Mucosa of stomach (tissue), 1 donor: ENCODE data around the gene MXRA8.
"Not testable (repeated sequence)": the region's sequence is repeated elsewhere in the genome, so short reads cannot be mapped to it uniquely, and the experiment has no call there.

Experiments
- H3K27me3 ChIP-seq: one replicate; pipeline ENCODE4 v1.7.0; 2013; ENCODE audit warnings: mild to moderate bottlenecking, low read length; ENCODE audit not compliant: control insufficient read depth, insufficient read depth
- H3K36me3 ChIP-seq: one replicate; pipeline ENCODE4 v1.7.0; 2013; ENCODE audit warnings: low read length; ENCODE audit not compliant: control insufficient read depth, insufficient read depth
- H3K4me1 ChIP-seq: one replicate; pipeline ENCODE4 v1.7.0; 2013; ENCODE audit warnings: mild to moderate bottlenecking, low read length; ENCODE audit not compliant: control insufficient read depth, insufficient read depth
- H3K4me3 ChIP-seq: one replicate; pipeline ENCODE4 v1.7.0; 2013; ENCODE audit warnings: low read length
- H3K9ac ChIP-seq: one replicate; pipeline ENCODE4 v1.7.0; 2013; ENCODE audit warnings: mild to moderate bottlenecking, low read length, moderate library complexity
- H3K9me3 ChIP-seq: one replicate; pipeline ENCODE4 v1.7.0; 2013; ENCODE audit warnings: mild to moderate bottlenecking, low read length, moderate library complexity; ENCODE audit not compliant: control insufficient read depth
- donor health status: Pancreatic carcinoma.

The MXRA8 gene

DNA sequence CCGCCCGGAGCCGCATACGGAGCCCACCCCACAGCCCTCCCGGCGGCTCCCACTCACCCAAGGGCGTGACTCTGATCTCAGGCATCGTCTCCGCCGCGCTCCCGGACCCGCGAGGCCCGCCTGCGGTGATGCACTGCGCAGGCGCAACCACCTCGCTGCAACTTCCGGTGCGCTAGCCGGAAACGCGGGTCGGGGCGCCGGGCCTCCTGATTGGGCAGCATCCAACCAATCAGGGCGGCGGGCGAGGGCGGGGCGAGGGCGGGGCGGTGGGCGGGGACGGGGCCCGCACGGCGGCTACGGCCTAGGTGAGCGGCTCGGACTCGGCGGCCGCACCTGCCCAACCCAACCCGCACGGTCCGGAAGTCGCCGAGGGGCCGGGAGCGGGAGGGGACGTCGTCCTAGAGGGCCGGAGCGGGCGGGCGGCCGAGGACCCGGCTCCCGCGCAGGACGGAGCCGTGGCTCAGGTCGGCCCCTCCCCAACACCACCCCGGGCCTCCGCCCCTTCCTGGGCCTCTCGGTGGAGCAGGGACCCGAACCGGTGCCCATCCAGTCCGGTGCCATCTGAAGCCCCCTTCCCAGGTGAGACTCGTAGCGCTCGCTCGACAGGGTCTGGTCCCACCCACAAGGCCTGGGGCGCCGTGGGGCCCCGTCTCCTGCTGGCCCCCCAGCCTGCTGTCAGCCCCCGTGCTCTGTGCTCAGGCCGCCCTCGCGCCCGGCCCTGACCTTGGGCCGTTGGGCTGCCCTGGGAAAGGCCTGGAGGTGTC is 33.6 kb downstream of the MXRA8 start, which contains the start of the genes CPTP and INTS11:
TSS of gene CPTP (plus strand) at position 279 of the 764 bp plus-strand sequence. CDS start 2,109 bp downstream, outside the sequence.
TSS of gene INTS11 (minus strand) at position 137 of the 764 bp plus-strand sequence. CDS start at position 85, 52 bp downstream.
- H3K4me1 ChIP-seq, result peaks cover 31% of the 10 kb centered on the region

DNA sequence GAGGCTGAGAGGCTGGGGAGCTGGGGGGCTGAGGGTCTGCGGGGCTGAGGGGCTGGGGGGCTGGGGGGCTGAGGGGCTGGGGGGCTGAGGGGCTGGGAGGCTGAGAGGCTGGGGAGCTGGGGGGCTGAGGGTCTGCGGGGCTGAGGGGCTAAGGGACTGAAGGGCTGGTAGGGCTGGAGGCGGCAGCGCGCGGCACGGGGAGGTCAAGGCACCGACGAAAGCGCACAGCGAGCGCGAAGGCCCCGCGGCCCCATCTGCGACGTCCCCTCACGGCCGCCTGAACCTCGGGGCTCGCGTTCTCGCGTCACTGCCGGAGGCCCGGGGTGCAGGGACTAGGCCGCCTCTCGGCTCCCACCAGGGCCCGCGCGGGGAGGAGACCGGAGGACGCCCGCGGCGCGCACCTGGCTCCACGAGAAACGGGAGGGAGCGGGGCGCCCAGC is 34.3 kb downstream of the MXRA8 start:
- Histone ChIP-seq H3K36me3 (no peaks in the 10 kb centered on the region), H3K27me3 (no peaks in the 10 kb centered on the region), H3K4me1 (peaks cover 31% of the 10 kb centered on the region), H3K9me3 (no peaks in the 10 kb centered on the region), H3K9ac (peak overlapping the region; percentile 75), H3K4me3 (no peak overlapping the region)

More for the DNA sequence above, 33.6 kb downstream of the MXRA8 start, which contains the start of the genes CPTP and INTS11:
- peak within 1 kb of the TSS; percentile 84 for H3K9ac ChIP-seq
- H3K4me3 ChIP-seq, result peak within 1 kb of the TSS; percentile 71
- no peaks in the 10 kb centered on the region for H3K9me3 ChIP-seq
- H3K36me3 ChIP-seq, result no peaks in the 10 kb centered on the region
- H3K27me3 ChIP-seq, result no peaks in the 10 kb centered on the region

DNA sequence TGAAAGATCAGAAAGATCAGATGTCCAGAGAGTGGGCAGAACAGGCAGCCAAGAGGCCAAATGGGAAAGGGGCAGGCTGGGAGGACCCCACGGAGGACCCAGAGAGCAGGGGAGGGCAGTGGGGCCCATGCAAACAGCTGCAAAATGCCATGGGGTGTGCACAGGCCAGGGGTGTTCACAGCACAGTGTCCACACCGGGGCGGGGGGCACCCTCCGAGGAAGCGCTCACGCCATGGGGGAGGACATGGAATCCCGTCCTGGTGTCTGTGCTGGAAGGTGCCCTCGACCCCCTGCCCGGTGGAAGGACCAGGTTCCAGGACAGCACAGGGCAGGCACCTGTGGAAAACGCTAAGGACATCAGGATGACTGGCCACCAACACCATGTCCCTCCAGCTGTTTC is 35.4 kb downstream of the MXRA8 start:
- no peaks in the 10 kb centered on the region for H3K9me3 ChIP-seq
- H3K9ac ChIP-seq, result no peak overlapping the region
- H3K27me3 ChIP-seq, result no peaks in the 10 kb centered on the region
- H3K4me1 ChIP-seq, result peaks cover 39% of the 10 kb centered on the region
- no peaks in the 10 kb centered on the region for H3K36me3 ChIP-seq
- H3K4me3 ChIP-seq, result no peak overlapping the region

DNA sequence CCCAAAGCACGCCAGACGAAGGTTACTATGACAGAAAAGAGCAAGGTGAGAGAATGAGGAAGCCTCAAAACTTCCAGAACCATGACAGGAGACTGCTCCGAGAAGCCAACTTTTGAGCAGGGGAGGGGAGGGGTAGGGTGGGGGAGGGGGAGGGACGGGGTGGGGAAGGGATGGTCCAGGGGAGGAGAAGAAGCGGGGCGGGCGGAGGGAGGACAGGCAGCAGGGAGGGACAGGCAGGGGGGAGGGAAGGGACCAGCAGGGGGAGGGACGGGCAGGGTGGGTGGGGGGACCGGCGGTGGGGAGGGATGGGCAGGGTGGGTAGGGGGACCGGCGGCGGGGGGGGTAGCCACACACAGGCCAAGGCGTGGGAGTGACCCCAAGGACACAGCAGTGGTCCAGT is 35.9 kb downstream of the MXRA8 start:
- H3K4me3 ChIP-seq, result no peak overlapping the region
- H3K9me3 ChIP-seq, result no peaks in the 10 kb centered on the region
- no peaks in the 10 kb centered on the region for H3K36me3 ChIP-seq
- H3K27me3 ChIP-seq, result no peaks in the 10 kb centered on the region
- peaks cover 45% of the 10 kb centered on the region for H3K4me1 ChIP-seq
- no peak overlapping the region for H3K9ac ChIP-seq

DNA sequence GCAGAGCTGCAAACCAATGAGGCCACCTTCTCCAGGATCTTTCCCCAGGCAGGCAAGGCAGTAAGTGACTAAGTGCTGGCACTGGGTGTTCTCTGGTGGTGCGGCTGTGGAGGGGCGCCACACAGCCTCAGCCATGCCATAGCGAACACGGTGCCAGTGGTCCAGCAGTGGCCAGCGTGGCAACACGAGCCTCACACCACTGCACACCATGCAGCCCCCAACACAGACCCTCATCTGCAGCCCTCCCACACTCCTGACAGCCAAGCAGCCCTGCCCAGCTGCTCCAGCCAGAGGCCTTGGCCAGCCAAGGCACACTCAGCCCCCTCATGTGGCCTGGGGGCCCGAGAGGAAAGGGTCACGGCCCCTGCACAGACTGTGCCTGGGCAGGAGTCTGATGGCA is 36.9 kb downstream of the MXRA8 start:
- Histone ChIP-seq H3K27me3 (no peaks in the 10 kb centered on the region), H3K36me3 (no peaks in the 10 kb centered on the region), H3K9ac (no peak overlapping the region)

DNA sequence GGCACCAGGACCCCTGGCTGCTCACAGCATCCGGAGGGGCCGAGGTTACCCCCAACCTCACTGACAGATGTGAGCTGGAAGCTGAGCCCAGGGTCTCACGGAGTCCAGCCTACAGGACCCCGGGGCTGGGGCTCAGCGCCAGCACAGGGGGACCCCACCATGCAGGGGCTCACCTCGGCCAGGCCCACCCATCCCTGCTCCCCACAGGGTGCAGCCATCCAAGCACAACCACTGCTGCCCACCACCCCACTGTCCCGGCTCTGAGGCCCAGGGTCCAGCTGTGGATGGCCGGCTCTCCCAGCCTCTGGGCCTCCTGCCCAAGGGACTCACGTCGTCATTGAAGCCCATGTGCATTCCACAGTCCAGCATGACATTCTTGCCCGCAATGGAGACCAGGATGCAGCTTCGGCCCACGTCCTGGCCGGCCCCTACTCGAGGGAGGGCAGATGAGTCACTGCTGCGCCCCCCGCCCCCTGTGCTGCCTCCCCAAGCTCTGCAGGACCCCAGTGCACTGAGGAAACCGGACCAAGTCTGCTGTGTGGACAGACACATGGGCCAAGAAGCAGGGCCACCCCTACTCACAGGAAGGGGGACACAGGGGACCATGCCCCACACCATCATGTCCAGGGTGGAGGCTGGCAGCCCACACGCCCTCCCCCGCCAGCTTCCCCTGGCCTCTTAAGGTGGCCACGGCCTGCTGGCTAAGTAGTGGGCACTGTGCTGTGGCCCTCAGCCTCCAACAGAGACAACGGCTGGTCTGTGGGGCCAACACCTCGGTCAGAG is 37.5 kb downstream of the MXRA8 start:
- Histone ChIP-seq H3K4me3 (no peak overlapping the region), H3K9me3 (no peaks in the 10 kb centered on the region), H3K9ac (no peak overlapping the region), H3K36me3 (no peaks in the 10 kb centered on the region), H3K4me1 (peaks cover 40% of the 10 kb centered on the region), H3K27me3 (no peaks in the 10 kb centered on the region)

More for the DNA sequence above, 36.9 kb downstream of the MXRA8 start:
- Histone ChIP-seq H3K4me3 (no peak overlapping the region), H3K4me1 (peaks cover 46% of the 10 kb centered on the region), H3K9me3 (no peaks in the 10 kb centered on the region)

DNA sequence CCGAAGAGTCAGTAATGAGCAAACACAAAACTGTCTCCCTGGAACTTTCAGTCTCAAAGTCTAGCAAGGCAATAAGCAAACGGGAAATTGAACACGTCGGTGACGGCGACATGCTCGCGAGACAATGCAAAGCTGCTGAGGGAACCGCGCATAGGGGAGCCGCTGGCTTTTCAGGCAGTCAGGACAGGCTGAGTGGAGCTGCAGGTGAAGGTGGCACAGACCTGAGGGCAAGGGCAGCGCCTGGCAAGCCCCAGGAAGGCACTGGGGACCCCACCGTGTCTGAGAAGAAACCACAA is 38.8 kb downstream of the MXRA8 start:
- H3K9me3 ChIP-seq, result no peaks in the 10 kb centered on the region
- H3K4me3 ChIP-seq, result no peak overlapping the region
- H3K9ac ChIP-seq, result no peak overlapping the region
- no peaks in the 10 kb centered on the region for H3K27me3 ChIP-seq
- peaks cover 30% of the 10 kb centered on the region for H3K4me1 ChIP-seq
- no peaks in the 10 kb centered on the region for H3K36me3 ChIP-seq

DNA sequence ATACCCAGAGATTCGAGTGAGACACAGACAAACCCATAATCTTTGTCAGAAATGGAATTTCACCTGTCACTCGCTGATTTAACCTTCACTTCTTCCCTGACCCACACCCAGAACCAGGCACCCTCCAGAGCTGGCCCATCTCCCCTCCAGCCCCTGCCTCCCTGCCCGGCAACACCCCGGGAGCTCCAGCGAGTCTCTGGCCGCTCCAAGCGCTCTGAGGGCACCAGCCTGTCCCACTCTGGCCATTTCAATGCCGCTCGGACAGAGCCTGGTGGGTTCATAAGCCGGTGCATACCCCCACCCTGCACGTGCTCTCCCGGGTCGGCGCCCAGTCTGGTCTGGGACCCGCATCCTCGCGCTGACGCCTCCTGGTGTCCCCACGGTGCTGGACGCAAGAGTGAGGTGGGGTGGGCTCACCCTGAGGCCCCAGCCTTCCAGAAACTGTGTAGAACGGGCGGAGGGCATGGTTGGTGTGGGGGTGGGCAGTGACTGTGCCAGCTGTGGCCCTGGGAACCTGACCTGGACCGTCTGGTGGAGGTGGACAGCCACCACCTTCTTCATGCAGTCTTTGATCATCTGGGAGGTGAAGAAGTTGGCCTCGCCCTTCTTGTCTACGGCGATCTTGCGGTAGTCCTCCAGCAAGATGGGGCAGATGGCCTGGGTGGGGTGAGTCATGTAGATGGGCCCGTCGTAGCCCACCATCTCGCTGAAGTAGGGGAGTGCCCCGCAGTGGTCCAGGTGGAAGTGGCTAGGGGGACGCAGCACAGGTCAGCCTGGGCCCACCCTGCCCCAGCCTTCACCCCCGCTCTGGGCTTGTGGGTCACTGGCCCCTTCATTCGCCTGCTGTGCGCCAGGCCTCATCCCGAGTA is 39.3 kb downstream of the MXRA8 start:
- Histone ChIP-seq H3K9ac (no peak overlapping the region), H3K4me1 (peaks cover 30% of the 10 kb centered on the region), H3K9me3 (no peaks in the 10 kb centered on the region), H3K36me3 (no peaks in the 10 kb centered on the region), H3K4me3 (no peak overlapping the region), H3K27me3 (no peaks in the 10 kb centered on the region)

DNA sequence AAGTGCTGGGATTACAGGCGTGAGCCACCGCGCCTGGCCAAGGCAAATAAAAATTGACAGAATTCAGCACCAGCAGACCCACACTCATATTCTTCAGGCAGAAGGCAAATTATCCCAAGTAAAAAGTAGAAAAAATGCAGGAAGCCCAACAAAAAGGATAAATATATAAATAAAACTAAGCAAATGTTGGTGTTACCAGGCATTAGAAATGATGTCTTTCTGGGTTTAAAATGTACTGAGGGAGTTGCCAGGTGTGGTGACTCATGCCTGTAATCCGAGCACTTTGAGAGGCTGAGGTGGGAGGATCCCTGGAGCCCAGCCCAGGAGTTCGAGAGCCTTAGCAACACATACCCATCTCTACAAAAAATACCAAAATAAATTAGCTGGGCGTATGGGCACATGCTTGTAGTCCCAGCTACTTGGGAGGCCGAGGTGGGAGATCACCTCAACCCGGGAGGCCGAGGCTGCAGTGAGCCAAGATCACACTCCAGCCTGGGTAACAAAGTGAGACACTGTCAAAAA is 40.2 kb downstream of the MXRA8 start:
- Histone ChIP-seq H3K4me3 (no peak overlapping the region), H3K9me3 (no peaks in the 10 kb centered on the region), H3K27me3 (no peaks in the 10 kb centered on the region), H3K4me1 (peaks cover 27% of the 10 kb centered on the region), H3K9ac (no peak overlapping the region), H3K36me3 (no peaks in the 10 kb centered on the region)

DNA sequence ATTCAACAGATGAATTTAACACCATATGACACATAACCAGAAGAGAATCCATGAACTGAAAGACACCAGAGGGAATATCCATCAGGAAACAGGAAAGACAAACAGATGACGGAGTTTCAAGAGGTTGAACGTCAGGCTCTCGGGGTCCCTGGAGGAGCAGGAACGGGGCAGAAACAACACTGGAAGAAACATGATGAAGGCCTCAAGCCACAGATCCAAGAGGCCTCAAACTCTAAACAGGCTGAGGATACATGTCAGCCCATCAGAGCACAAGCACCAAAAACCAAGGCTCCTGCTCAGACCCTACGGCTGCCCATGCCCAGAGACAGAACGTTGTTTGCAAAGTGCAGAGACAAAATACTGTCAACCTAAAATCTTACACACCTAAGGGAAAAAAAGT is 40.9 kb downstream of the MXRA8 start:
- no peaks in the 10 kb centered on the region for H3K36me3 ChIP-seq
- H3K9me3 ChIP-seq, result no peaks in the 10 kb centered on the region
- peaks cover 21% of the 10 kb centered on the region for H3K4me1 ChIP-seq
- no peaks in the 10 kb centered on the region for H3K27me3 ChIP-seq
- no peak overlapping the region for H3K4me3 ChIP-seq
- H3K9ac ChIP-seq, result no peak overlapping the region

DNA sequence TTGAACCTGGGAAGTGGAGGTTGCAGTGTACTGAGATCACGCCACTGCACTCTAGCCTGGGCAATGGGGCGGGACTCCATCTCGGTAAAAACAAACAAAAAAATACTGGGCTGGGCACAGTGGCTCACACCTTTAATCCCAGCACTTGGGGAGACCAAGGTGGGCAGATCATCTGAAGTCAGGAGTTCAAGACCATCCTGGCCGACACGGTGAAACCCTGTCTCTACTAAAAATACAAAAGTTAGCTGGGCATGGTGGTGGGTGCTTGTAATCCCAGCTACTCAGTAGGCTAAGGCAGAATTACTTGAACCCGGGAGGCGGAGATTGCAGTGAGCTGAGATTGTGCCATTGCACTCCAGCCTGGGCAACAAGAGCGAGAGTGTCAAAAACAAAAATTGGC is 42.2 kb downstream of the MXRA8 start:
- not testable (repeated sequence) for H3K9ac ChIP-seq, H3K27me3 ChIP-seq, H3K9me3 ChIP-seq, H3K4me3 ChIP-seq, H3K36me3 ChIP-seq
- H3K4me1 ChIP-seq, result peaks cover 21% of the 10 kb centered on the region
